ENCODE data around the gene SH3RF3. TPM values are rescaled to one million over a fixed set of nuclear protein-coding genes. Genes with fewer than 3 reads are reported as not detected.
A peak's percentile ranks its signal among the peaks of the same experiment; 100 is the strongest.

Gene SH3RF3
- total RNA-seq, 2 donors from 2014 or later = 1.5 to 1.8 TPM

- Histone ChIP-seq H3K27me3 (ENCODE audit: control insufficient read depth, insufficient read depth, low read length, poor library complexity, severe bottlenecking) (no peaks in the 10 kb centered on the region), H3K27ac (ENCODE audit: low read depth, low read length) (no peak overlapping the region), H3K4me1 (ENCODE audit: control insufficient read depth, insufficient read depth, low read length) (no peaks in the 10 kb centered on the region), H3K9ac (ENCODE audit: extremely low read depth, low read length, poor library complexity, severe bottlenecking) (no peak overlapping the region), H3K36me3 (ENCODE audit: control insufficient read depth, insufficient read depth, low read length) (no peaks in the 10 kb centered on the region), H3K9me3 (ENCODE audit: control insufficient read depth, low read length) (peaks cover 19% of the 10 kb centered on the region), H3K4me3 (ENCODE audit: low read length) (no peak overlapping the region)
- peaks cover 2% of the 10 kb centered on the region for H3K36me3 Mint-ChIP-seq (ENCODE audit: low read depth)
- H3K9me3 Mint-ChIP-seq = peaks cover 26% of the 10 kb centered on the region
- H3K4me1 Mint-ChIP-seq = no peaks in the 10 kb centered on the region
- no peak overlapping the region for H3K4me3 Mint-ChIP-seq
- 92% methylated on average over 2 to 4 of the region's 4 CpGs for WGBS, 2 experiments (ENCODE audit: insufficient coverage in 1 of 2, insufficient read length in 1 of 2)
- no peak for TF ChIP-seq CTCF (conservative IDR thresholded peaks at IDR 0.05)
- H3K27ac Mint-ChIP-seq = no peak overlapping the region
- peak; percentile 5 for DNase-seq
- no peaks in the 10 kb centered on the region for H3K27me3 Mint-ChIP-seq (ENCODE audit: insufficient read depth)
These were observed 319.2 kb downstream of the SH3RF3 start for GRCh38 chr2:109448207-109448606.

- H3K4me3 Mint-ChIP-seq = no peak overlapping the region
These were observed 320.2 kb downstream of the SH3RF3 start for GRCh38 chr2:109448946-109449788.

GRCh38 chr2:109450574-109451273, 321.7 kb downstream of the SH3RF3 start:
- no peak overlapping the region for H3K4me3 ChIP-seq (ENCODE audit: low read length)
- no peaks in the 10 kb centered on the region for H3K36me3 ChIP-seq (ENCODE audit: control insufficient read depth, insufficient read depth, low read length)
- no peaks in the 10 kb centered on the region for H3K4me1 ChIP-seq (ENCODE audit: control insufficient read depth, insufficient read depth, low read length)
- no peak overlapping the region for H3K27ac Mint-ChIP-seq
- no peak overlapping the region for H3K27ac ChIP-seq (ENCODE audit: low read depth, low read length)
- H3K36me3 Mint-ChIP-seq (ENCODE audit: low read depth) = no peaks in the 10 kb centered on the region
- H3K27me3 Mint-ChIP-seq (ENCODE audit: insufficient read depth) = no peaks in the 10 kb centered on the region
- no peaks in the 10 kb centered on the region for H3K4me1 Mint-ChIP-seq
- peaks cover 3% of the 10 kb centered on the region for H3K9me3 Mint-ChIP-seq
- TF ChIP-seq CTCF (conservative IDR thresholded peaks at IDR 0.05) = no peak
- DNase-seq = peak; percentile 40
- no peaks in the 10 kb centered on the region for H3K27me3 ChIP-seq (ENCODE audit: control insufficient read depth, insufficient read depth, low read length, poor library complexity, severe bottlenecking)
- H3K4me3 Mint-ChIP-seq = no peak overlapping the region
- H3K9me3 ChIP-seq (ENCODE audit: control insufficient read depth, low read length) = peaks cover under 1% of the 10 kb centered on the region
- WGBS, 2 experiments (ENCODE audit: insufficient coverage in 1 of 2, insufficient read length in 1 of 2) = 82 to 87% methylated on average over 10 to 12 of the region's 12 CpGs
- H3K9ac ChIP-seq (ENCODE audit: extremely low read depth, low read length, poor library complexity, severe bottlenecking) = no peak overlapping the region

More at GRCh38 chr2:109448946-109449788, 320.2 kb downstream of the SH3RF3 start:
- Mint-ChIP-seq H3K9me3 (peaks cover 19% of the 10 kb centered on the region), H3K4me1 (no peaks in the 10 kb centered on the region), H3K27me3 (ENCODE audit: insufficient read depth) (no peaks in the 10 kb centered on the region), H3K27ac (no peak overlapping the region), H3K36me3 (ENCODE audit: low read depth) (peaks cover 2% of the 10 kb centered on the region)
- DNase-seq = peak; percentile 27
- H3K36me3 ChIP-seq (ENCODE audit: control insufficient read depth, insufficient read depth, low read length) = no peaks in the 10 kb centered on the region
- peaks cover 15% of the 10 kb centered on the region for H3K9me3 ChIP-seq (ENCODE audit: control insufficient read depth, low read length)
- H3K27ac ChIP-seq (ENCODE audit: low read depth, low read length) = no peak overlapping the region
- H3K27me3 ChIP-seq (ENCODE audit: control insufficient read depth, insufficient read depth, low read length, poor library complexity, severe bottlenecking) = no peaks in the 10 kb centered on the region
- no peak for TF ChIP-seq CTCF (conservative IDR thresholded peaks at IDR 0.05)
- no peaks in the 10 kb centered on the region for H3K4me1 ChIP-seq (ENCODE audit: control insufficient read depth, insufficient read depth, low read length)
- 93 to 94% methylated on average over 14 to 20 of the region's 20 CpGs for WGBS, 2 experiments (ENCODE audit: insufficient coverage in 1 of 2, insufficient read length in 1 of 2)
- H3K9ac ChIP-seq (ENCODE audit: extremely low read depth, low read length, poor library complexity, severe bottlenecking) = no peak overlapping the region
- no peak overlapping the region for H3K4me3 ChIP-seq (ENCODE audit: low read length)
